GM19468 (cell line): ENCODE data around the gene NBAS.
"Not testable (repeated sequence)": the region's sequence is repeated elsewhere in the genome, so short reads cannot be mapped to it uniquely, and the experiment has no call there.

ENCODE experiments used
- ATAC-seq: cut with Tn5 transposase; IDR thresholded peaks from one replicate; pipeline ENCODE4 v1.9.1; 2021; ENCODE audit warnings: mild to moderate bottlenecking, moderate library complexity, moderate number of reproducible peaks; ENCODE audit not compliant: unreplicated experiment; ENCODE audit errors: extremely low read depth

NBAS gene

GRCh38 chr2:15538792-15539191, 22.3 kb downstream of the NBAS start:
- ATAC-seq = no peak

- ATAC-seq = no peak
Measured at GRCh38 chr2:15533860-15534480, 27.2 kb downstream of the NBAS start.

GRCh38 chr2:15532996-15533395, 28.1 kb downstream of the NBAS start:
- ATAC-seq = no peak

- no peak for ATAC-seq
Measured at GRCh38 chr2:15531095-15531854, 29.9 kb downstream of the NBAS start.

GRCh38 chr2:15527074-15527739, 33.9 kb downstream of the NBAS start:
- ATAC-seq = no peak

DNA sequence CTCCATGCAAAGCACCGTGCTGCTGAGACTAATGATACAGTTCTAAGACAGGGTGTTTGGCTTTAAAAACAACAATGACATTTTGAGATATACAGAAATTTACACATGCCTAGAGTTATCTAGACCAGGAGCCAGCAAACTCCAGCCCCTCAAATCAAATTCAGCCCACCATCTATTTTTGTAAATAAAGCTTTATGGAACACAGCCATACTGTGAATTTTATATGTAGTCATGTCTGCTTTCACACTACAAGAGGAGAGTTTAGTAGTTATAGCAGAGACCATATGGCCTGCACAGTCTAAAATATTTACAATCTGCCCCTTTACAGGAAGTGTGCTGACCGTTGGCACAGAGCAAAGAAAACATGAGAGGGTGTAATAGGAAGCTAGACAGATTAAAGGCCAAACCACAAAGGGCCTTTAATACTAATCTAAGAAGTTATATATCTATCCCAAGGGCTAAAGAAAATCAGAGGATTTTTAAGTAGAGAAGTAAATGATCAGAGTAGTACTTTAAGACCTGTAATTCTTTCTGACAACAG, 39.4 kb downstream of the NBAS start:
- ATAC-seq = no peak

DNA sequence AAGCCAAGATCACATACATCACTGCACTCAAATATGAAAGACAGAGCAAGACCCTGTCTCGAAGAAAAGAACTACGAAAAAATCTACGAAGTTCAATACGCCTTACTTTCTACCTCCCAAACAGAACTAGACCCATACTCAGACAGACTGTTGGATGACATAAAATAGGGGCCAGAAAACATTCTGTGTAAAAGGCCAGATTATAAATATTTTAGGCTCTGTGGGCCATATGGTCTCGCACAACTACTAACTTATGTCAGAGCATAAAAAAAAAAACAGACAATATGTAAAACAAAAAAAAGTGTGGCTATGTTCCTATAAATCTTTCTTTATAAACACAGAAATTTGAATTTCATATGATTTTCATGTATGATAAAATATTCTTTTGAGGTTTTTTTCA, 40.8 kb downstream of the NBAS start:
- no peak for ATAC-seq

- not testable (repeated sequence) for ATAC-seq
Measured at GRCh38 chr2:15518759-15519158, 42.4 kb downstream of the NBAS start.

DNA sequence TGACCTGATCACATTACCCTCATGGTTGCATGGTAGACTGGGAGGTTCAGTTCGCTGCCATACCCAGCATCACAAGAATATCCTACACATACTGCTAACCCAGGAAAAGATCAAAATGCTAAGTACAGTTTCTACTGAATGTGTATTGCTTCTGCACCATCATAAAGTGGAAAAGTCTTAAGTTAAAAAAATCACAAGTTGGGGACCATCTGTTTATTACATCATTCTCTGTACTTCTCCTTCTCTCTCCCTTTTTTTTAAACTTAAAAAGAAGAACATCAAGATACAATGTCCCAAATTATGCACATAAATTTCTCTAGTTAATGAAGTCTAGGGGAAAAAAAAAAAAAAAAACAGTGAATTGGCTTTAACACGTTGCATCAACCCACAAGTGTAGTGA, 43.3 kb downstream of the NBAS start:
- ATAC-seq = no peak

DNA sequence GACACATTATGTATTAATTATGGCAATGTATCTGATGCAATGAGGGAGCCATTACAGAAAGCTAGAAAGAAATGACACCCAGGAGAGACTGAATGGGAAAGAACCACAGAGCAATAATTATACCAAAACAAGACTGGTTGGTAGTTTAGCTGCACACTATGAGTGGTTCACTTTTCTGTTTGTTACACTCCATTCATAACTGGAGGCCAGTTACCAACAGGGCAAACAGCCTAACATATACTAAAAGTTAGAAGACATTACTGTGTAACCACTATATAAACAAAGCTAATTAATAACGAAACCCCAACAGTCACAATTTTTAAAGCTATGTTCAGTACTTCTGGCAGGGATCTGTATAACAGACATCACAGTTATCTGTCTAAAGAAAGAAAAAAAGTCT, 49.4 kb downstream of the NBAS start:
- ATAC-seq = no peak

GRCh38 chr2:15510552-15510951, 50.6 kb downstream of the NBAS start:
- no peak for ATAC-seq

DNA sequence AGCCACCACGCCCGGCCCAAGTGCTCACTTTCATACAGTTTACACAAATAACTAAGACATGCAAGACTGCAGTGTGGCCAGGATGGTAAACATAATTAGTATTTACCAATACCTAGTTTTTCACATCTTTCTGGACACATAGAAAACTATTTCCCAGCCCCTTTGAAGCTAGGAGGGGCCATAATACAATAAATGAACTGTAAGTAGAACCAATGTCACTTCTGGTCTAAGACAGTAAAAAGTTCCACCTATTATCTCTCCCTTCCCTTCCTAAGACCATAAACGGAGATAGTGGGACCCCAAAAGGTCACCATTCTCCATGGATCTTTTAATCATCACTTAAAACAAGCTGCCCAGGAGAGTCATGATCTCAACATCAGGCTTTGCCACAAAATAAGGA, 51.0 kb downstream of the NBAS start:
- no peak for ATAC-seq

- ATAC-seq = no peak
Measured at GRCh38 chr2:15507697-15508096, 53.4 kb downstream of the NBAS start.

GRCh38 chr2:15507061-15507460, 54.1 kb downstream of the NBAS start:
- no peak for ATAC-seq

GRCh38 chr2:15506229-15506819, 54.8 kb downstream of the NBAS start:
- ATAC-seq = no peak

- ATAC-seq = no peak
Measured at GRCh38 chr2:15504882-15505663, 56.1 kb downstream of the NBAS start.

- ATAC-seq = not testable (repeated sequence)
Measured at GRCh38 chr2:15499251-15499650, 61.9 kb downstream of the NBAS start.

- ATAC-seq = no peak
Measured at GRCh38 chr2:15498554-15498953, 62.6 kb downstream of the NBAS start.

DNA sequence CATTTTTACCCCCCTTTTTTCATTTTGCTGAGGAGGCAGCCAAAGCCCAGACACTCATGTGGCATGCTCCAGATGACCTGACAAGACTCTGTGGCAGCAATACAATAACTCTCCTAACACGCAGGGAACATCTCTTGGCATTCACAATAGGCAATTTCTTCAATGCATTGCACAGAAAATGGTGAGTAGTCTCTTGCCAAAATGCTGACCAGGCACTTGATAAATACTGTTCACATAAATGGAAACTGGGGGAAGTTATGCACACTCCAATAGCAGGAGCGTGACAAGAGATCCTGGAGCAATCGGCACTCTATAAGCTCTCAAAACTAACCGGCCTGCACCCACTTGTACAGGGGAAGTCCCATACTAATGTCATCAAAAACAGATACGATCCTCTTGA, 66.3 kb downstream of the NBAS start:
- no peak for ATAC-seq

DNA sequence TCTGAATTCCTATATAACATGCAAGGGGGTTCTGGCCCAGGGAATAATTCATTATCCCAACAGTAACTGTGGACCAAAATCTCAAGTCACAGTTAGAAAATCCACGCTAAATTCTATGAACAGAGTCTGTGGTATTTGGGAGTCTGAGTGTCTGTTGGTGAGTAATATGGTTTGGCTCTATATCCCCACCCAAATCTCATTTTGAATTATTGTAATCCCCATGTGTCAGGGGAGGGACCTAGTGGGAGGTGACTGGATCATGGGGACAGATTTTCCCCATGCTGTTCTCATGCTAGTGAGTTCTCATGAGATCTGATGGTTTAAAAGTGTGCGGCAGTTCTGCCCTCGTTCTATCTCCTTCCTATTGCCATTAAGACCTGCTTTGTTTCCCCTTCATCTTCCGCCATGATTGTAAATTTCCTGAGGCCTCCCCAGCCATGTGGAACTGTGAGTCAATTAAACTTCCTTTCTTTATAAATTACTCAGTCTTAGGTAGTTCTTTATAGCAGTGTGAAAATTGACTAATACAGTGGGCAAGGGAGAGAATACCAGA, 68.3 kb downstream of the NBAS start:
- no peak for ATAC-seq
